Thymus (tissue), 11 donors: ENCODE data around the gene MARCHF6. TPM values are rescaled to one million over a fixed set of nuclear protein-coding genes. Genes with fewer than 3 reads are reported as not detected.
"Not testable (repeated sequence)": the region's sequence is repeated elsewhere in the genome, so short reads cannot be mapped to it uniquely, and the experiment has no call there.

Experiments
- DNase-seq, 9 donors: peaks; one replicate each; pipeline ENCODE4 v3.0.0-alpha.2; 2013; ENCODE audit warnings: low spot score in 9 of 9, low read depth in 6 of 9, missing footprints in 1 of 9
- H3K27ac ChIP-seq, 2 donors: one replicate each; pipeline ENCODE4 v1.5.1; 2013; ENCODE audit warnings: control low read depth in 1 of 2, low read depth in 1 of 2, low read length in 1 of 2, mild to moderate bottlenecking in 1 of 2, moderate library complexity in 1 of 2
- H3K27me3 ChIP-seq, 2 donors: one replicate each; pipeline ENCODE4 v1.5.1; 2013; ENCODE audit warnings: low read length in 1 of 2; ENCODE audit not compliant: control insufficient read depth in 2 of 2, insufficient read depth in 1 of 2
- H3K36me3 ChIP-seq, 2 donors: one replicate each; pipeline ENCODE4 v1.5.1; 2013; ENCODE audit warnings: low read length in 1 of 2, mild to moderate bottlenecking in 1 of 2, moderate library complexity in 1 of 2; ENCODE audit not compliant: control insufficient read depth in 2 of 2, insufficient read depth in 2 of 2
- H3K4me1 ChIP-seq, 2 donors: one replicate each; pipeline ENCODE4 v1.5.1; 2013; ENCODE audit warnings: low read length in 2 of 2; ENCODE audit not compliant: control insufficient read depth in 2 of 2, insufficient read depth in 2 of 2
- H3K4me3 ChIP-seq, 2 donors: one replicate each; pipeline ENCODE4 v1.5.1; 2013; ENCODE audit warnings: low read length in 2 of 2, control low read depth in 1 of 2, mild to moderate bottlenecking in 1 of 2
- H3K9me3 ChIP-seq, 2 donors: one replicate each; pipeline ENCODE4 v1.5.1; 2013; ENCODE audit warnings: low read length in 1 of 2, mild to moderate bottlenecking in 1 of 2; ENCODE audit not compliant: control insufficient read depth in 2 of 2, insufficient read depth in 1 of 2
- WGBS: extraction: QIAGEN DNeasy Blood & Tissue Kit; methylation state at CpG from one replicate; pipeline ENCODE4 v1.1.7; 2013; 5-methylcytosine and 5-hydroxymethylcytosine counted together
- polyA plus RNA-seq: library from polyadenylated mRNA; stranded (reverse); fragments of 200-250 nt; gene quantifications from one replicate; pipeline ENCODE4 v1.2.3, GENCODE V29; 2013
- total RNA-seq: library from RNA; stranded (reverse); fragments of 120-200 nt; gene quantifications from one replicate; pipeline ENCODE4 v1.2.4, GENCODE V29; 2013
- donor health status: healthy.

MARCHF6 gene
- total and polyA plus RNA-seq, 2 donors, result 43.7 to 196 TPM

DNA sequence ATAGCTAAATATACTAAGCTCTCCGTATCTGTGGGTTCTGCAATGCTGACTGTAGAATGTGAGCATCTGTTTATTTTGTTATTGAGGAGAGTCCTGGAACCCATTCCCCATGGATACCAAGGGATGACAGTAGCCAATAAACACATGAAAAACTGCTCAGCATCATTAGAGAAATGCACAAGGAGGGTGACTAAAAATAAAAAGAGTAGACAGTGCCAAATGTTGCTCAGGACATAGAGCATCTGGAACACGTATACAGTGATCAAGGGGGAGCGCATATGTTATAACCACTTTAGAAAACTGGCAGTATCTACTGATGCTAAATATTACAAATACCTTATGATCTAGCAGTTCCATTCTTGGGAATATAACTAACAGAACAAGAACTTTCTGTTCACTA lies 31.0 kb downstream of the MARCHF6 start:
- H3K4me3 ChIP-seq, result no peak overlapping the region
- H3K4me1 ChIP-seq, result no peaks in the 10 kb centered on the region
- H3K27ac ChIP-seq, result no peak overlapping the region
- DNase-seq, result no peak
- H3K9me3 ChIP-seq, result no peaks in the 10 kb centered on the region
- H3K36me3 ChIP-seq, result peaks cover 0 to 61% of the 10 kb centered on the region in 2 donors
- H3K27me3 ChIP-seq, result no peaks in the 10 kb centered on the region
- WGBS, result 96% methylated on average over 3 of the region's 3 CpGs

DNA sequence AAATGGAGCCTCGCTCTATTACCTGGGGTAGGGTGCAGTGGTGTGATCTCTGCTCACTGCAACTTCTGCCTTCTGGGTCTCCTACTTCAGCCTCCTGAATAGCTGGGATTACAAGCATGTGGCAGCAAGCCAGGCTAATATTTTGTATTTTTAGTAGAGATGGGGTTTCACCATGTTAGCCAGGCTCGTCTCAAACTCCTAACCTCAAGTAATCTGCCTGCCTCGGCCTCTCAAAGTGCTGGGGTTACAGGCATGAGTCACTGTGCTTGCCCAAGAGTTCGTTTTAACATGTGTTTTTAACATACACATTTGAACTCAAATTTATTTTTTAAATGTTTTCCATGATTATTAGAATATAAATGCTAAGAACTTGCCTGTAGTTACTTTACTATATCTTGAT lies 34.2 kb downstream of the MARCHF6 start:
- no peaks in the 10 kb centered on the region for H3K9me3 ChIP-seq
- no peak overlapping the region for H3K27ac ChIP-seq
- H3K4me3 ChIP-seq, result no peak overlapping the region
- H3K36me3 ChIP-seq, result peaks cover 13 to 67% of the 10 kb centered on the region in 2 donors
- H3K27me3 ChIP-seq, result no peaks in the 10 kb centered on the region
- no peaks in the 10 kb centered on the region for H3K4me1 ChIP-seq
- WGBS, result 94% methylated on average over 4 of the region's 4 CpGs
- DNase-seq, result no peak

DNA sequence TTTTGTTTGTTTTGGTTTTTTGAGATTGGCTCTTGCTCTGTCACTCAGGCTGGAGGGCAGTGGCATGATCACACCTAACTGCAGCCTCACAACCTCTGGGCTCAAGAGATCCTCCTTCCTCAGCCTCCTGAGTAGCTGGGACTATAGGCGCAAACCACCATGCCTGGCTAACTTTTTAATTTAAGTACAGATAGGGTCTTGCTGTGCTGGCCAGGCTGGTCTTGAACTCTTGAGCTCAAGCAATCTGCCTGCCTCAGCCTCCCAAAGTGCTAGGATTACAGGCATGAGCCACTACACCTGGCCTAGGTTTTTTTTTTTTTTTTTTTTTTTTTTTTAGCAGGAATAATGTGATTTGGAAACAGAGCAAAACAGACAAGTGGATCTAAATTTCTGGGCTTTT lies 37.6 kb downstream of the MARCHF6 start:
- H3K4me1 ChIP-seq, result no peaks in the 10 kb centered on the region
- H3K27ac ChIP-seq, result no peak overlapping the region
- no peak for DNase-seq
- H3K4me3 ChIP-seq, result no peak overlapping the region
- 96% methylated on average over 1 of the region's 1 CpG for WGBS
- H3K36me3 ChIP-seq, result peaks cover 30 to 76% of the 10 kb centered on the region in 2 donors
- H3K9me3 ChIP-seq, result no peaks in the 10 kb centered on the region
- H3K27me3 ChIP-seq, result no peaks in the 10 kb centered on the region

- H3K27ac ChIP-seq, H3K9me3 ChIP-seq, DNase-seq, H3K4me1 ChIP-seq, H3K4me3 ChIP-seq, H3K27me3 ChIP-seq: not testable (repeated sequence)
- 98% methylated on average over 6 of the region's 6 CpGs for WGBS
- peaks cover 30 to 72% of the 10 kb centered on the region in 2 donors for H3K36me3 ChIP-seq
Observed at GRCh38 chr5:10392567-10393328, 39.3 kb downstream of the MARCHF6 start.

- 99% methylated on average over 2 of the region's 2 CpGs for WGBS
- H3K27ac ChIP-seq, result no peak overlapping the region
- DNase-seq, result no peak
Observed at GRCh38 chr5:10393491-10393890, 40.0 kb downstream of the MARCHF6 start.

GRCh38 chr5:10396552-10396951 lies 43.1 kb downstream of the MARCHF6 start:
- Histone ChIP-seq H3K27ac (no peak overlapping the region), H3K4me1 (no peaks in the 10 kb centered on the region), H3K27me3 (no peaks in the 10 kb centered on the region), H3K4me3 (no peak overlapping the region), H3K36me3 (peaks cover 26 to 60% of the 10 kb centered on the region in 2 donors), H3K9me3 (no peaks in the 10 kb centered on the region)
- WGBS, result 90% methylated on average over 5 of the region's 5 CpGs
- DNase-seq, result no peak

More at GRCh38 chr5:10393491-10393890, 40.0 kb downstream of the MARCHF6 start:
- Histone ChIP-seq H3K4me1 (no peaks in the 10 kb centered on the region), H3K9me3 (no peaks in the 10 kb centered on the region), H3K4me3 (no peak overlapping the region), H3K36me3 (peaks cover 30 to 69% of the 10 kb centered on the region in 2 donors), H3K27me3 (no peaks in the 10 kb centered on the region)

DNA sequence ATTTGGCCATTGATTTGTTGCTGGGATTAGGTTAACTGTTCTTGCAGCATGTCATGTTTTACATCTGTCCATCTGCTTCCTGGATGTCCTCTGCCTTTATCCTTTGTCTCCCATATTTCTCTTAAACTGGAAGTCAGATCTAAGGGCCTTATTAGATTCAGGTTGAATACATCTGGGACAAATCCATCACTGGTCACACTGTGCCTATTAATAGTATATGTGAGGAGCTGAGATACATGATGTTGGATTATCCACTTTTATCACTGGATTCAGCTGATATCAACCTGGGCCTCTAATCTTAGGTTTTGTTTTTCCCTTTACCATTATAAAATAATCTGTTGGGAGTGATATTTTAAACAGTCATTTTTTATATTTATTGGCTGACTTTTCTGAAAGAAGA lies 46.3 kb downstream of the MARCHF6 start:
- Histone ChIP-seq H3K4me1 (no peaks in the 10 kb centered on the region), H3K9me3 (no peaks in the 10 kb centered on the region), H3K27me3 (no peaks in the 10 kb centered on the region), H3K27ac (no peak overlapping the region), H3K36me3 (peaks cover 22 to 58% of the 10 kb centered on the region in 2 donors), H3K4me3 (no peak overlapping the region)
- no peak for DNase-seq

- no peak overlapping the region for H3K27ac ChIP-seq
- H3K4me3 ChIP-seq, result no peak overlapping the region
- H3K36me3 ChIP-seq, result peaks cover 18 to 58% of the 10 kb centered on the region in 2 donors
- DNase-seq, result no peak
- no peaks in the 10 kb centered on the region for H3K4me1 ChIP-seq
- 98% methylated on average over 2 of the region's 2 CpGs for WGBS
- H3K9me3 ChIP-seq, result no peaks in the 10 kb centered on the region
- H3K27me3 ChIP-seq, result no peaks in the 10 kb centered on the region
Observed at GRCh38 chr5:10400411-10400810, 46.9 kb downstream of the MARCHF6 start.

GRCh38 chr5:10400831-10401230 lies 47.3 kb downstream of the MARCHF6 start:
- Histone ChIP-seq H3K4me3 (no peak overlapping the region), H3K4me1 (no peaks in the 10 kb centered on the region), H3K27me3 (no peaks in the 10 kb centered on the region), H3K36me3 (peaks cover 15 to 58% of the 10 kb centered on the region in 2 donors), H3K27ac (no peak overlapping the region), H3K9me3 (no peaks in the 10 kb centered on the region)
- WGBS, result 94% methylated on average over 3 of the region's 3 CpGs
- DNase-seq, result no peak
